ENCODE data around the gene RPRD1B. TPM values are rescaled to one million over a fixed set of nuclear protein-coding genes. Genes with fewer than 3 reads are reported as not detected.
"Not testable (repeated sequence)": the region's sequence is repeated elsewhere in the genome, so short reads cannot be mapped to it uniquely, and the experiment has no call there.

Gene RPRD1B
- polyA plus RNA-seq, 3 donors, result 3.6 to 12.3 (median 4.7) TPM

- Histone ChIP-seq H2AFZ (ENCODE audit: insufficient read depth, low read depth, low read length, poor library complexity, severe bottlenecking) (peak overlapping the region; percentile 18), H3K9ac (ENCODE audit: insufficient read depth, low read length, poor library complexity, severe bottlenecking) (peak overlapping the region; percentile 73), H3K4me2 (replicated peaks; ENCODE audit: extremely low read depth, low read length, poor library complexity, severe bottlenecking) (peak overlapping the region; percentile 48), H3K27ac (ENCODE audit: low read depth in 1 of 2, low read length in 2 of 2) (peak overlapping the region; percentile 96 to 98), H3K27me3 (ENCODE audit: control insufficient read depth in 2 of 2, insufficient read depth in 2 of 2, low read length in 2 of 2) (no peaks in the 10 kb centered on the region), H3K9me3 (replicated peaks in 1 of 2; ENCODE audit: control insufficient read depth in 1 of 2, insufficient read depth in 1 of 2, low read length in 2 of 2) (no peaks in the 10 kb centered on the region), H4K20me1 (ENCODE audit: insufficient read depth, low read length) (no peaks in the 10 kb centered on the region), H3K4me3 (replicated peaks in 1 of 3; ENCODE audit: low read depth in 2 of 3, low read length in 3 of 3) (peak overlapping the region in 1 of 3 experiments; percentile 48), H3K4me1 (ENCODE audit: control insufficient read depth in 1 of 2, insufficient read depth in 2 of 2, low read length in 2 of 2) (peaks cover 56 to 70% of the 10 kb centered on the region in 2 donors), H3K36me3 (replicated peaks in 1 of 2; ENCODE audit: control insufficient read depth in 1 of 2, insufficient read depth in 2 of 2, low read length in 2 of 2) (peaks cover 7 to 9% of the 10 kb centered on the region in 2 donors), H3K79me2 (ENCODE audit: insufficient read depth, low read length) (peaks cover 4% of the 10 kb centered on the region)
- no peak for TF ChIP-seq CTCF (IDR thresholded peaks at IDR 0.05)
- intact Hi-C loops (cut with micrococcal nuclease), result loop anchor here in 1 of 2 donors (5.0 kb wide), 2 partner anchors 47 to 72 kb away; partner anchors contain the start of gene TGM2
- DNase-seq, result peak; percentile 51 to 65 (median 62)
- WGBS (ENCODE audit: insufficient coverage), result 100% methylated on average over 1 of the region's 7 CpGs
- H3K4me1 Mint-ChIP-seq, result peaks cover 61% of the 10 kb centered on the region
- peaks cover 0 to 2% (median 0%) of the 10 kb centered on the region in 7 donors for H3K9me3 Mint-ChIP-seq
- H3K27ac Mint-ChIP-seq, result peak overlapping the region; percentile 98 to 100 (median 99)
- peak overlapping the region; percentile 50 to 85 for H3K4me3 Mint-ChIP-seq
- H3K36me3 Mint-ChIP-seq, result peaks cover 11 to 15% of the 10 kb centered on the region in 2 donors
- no peaks in the 10 kb centered on the region for H3K27me3 Mint-ChIP-seq (ENCODE audit: low read depth in 3 of 3)
These were observed 61.6 kb downstream of the RPRD1B start for GRCh38 chr20:38095017-38095686.

GRCh38 chr20:38098952-38099351 lies 65.4 kb downstream of the RPRD1B start:
- H3K9me3 Mint-ChIP-seq, result peaks cover 0 to 11% (median 4%) of the 10 kb centered on the region in 7 donors

GRCh38 chr20:38102206-38102605 lies 68.7 kb downstream of the RPRD1B start:
- DNase-seq, result not testable (repeated sequence)

More at GRCh38 chr20:38098952-38099351, 65.4 kb downstream of the RPRD1B start:
- DNase-seq, result peak in 2 of 3 donors; percentile 47 to 63
- Histone ChIP-seq H3K4me3 (replicated peaks in 1 of 3; ENCODE audit: low read depth in 2 of 3, low read length in 3 of 3) (no peak overlapping the region), H3K4me1 (ENCODE audit: control insufficient read depth in 1 of 2, insufficient read depth in 2 of 2, low read length in 2 of 2) (peaks cover 27 to 41% of the 10 kb centered on the region in 2 donors), H2AFZ (ENCODE audit: insufficient read depth, low read depth, low read length, poor library complexity, severe bottlenecking) (no peak overlapping the region), H3K9ac (ENCODE audit: insufficient read depth, low read length, poor library complexity, severe bottlenecking) (no peak overlapping the region), H3K79me2 (ENCODE audit: insufficient read depth, low read length) (no peaks in the 10 kb centered on the region), H4K20me1 (ENCODE audit: insufficient read depth, low read length) (no peaks in the 10 kb centered on the region), H3K27me3 (ENCODE audit: control insufficient read depth in 2 of 2, insufficient read depth in 2 of 2, low read length in 2 of 2) (no peaks in the 10 kb centered on the region), H3K4me2 (replicated peaks; ENCODE audit: extremely low read depth, low read length, poor library complexity, severe bottlenecking) (no peak overlapping the region), H3K27ac (ENCODE audit: low read depth in 1 of 2, low read length in 2 of 2) (no peak overlapping the region), H3K9me3 (replicated peaks in 1 of 2; ENCODE audit: control insufficient read depth in 1 of 2, insufficient read depth in 1 of 2, low read length in 2 of 2) (no peaks in the 10 kb centered on the region), H3K36me3 (replicated peaks in 1 of 2; ENCODE audit: control insufficient read depth in 1 of 2, insufficient read depth in 2 of 2, low read length in 2 of 2) (no peaks in the 10 kb centered on the region)
- Mint-ChIP-seq H3K4me3 (no peak overlapping the region), H3K36me3 (peaks cover 3% of the 10 kb centered on the region in 2 donors), H3K27ac (peak overlapping the region in 4 of 7 donors; percentile 27 to 73 (median 53)), H3K27me3 (ENCODE audit: low read depth in 3 of 3) (peaks cover 0 to 3% (median 0%) of the 10 kb centered on the region in 3 donors), H3K4me1 (peaks cover 37% of the 10 kb centered on the region)
- 78% methylated on average over 1 of the region's 1 CpG for WGBS (ENCODE audit: insufficient coverage)
- TF ChIP-seq CTCF (IDR thresholded peaks at IDR 0.05), result no peak
- intact Hi-C loops (cut with micrococcal nuclease), result loop anchor here in 1 of 2 donors (5.0 kb wide), 2 partner anchors 43 to 68 kb away; partner anchors contain the start of gene TGM2

More at GRCh38 chr20:38102206-38102605, 68.7 kb downstream of the RPRD1B start:
- H2AFZ ChIP-seq (ENCODE audit: insufficient read depth, low read depth, low read length, poor library complexity, severe bottlenecking); H3K9me3 ChIP-seq (replicated peaks in 1 of 2; ENCODE audit: control insufficient read depth in 1 of 2, insufficient read depth in 1 of 2, low read length in 2 of 2); H4K20me1 ChIP-seq (ENCODE audit: insufficient read depth, low read length); H3K4me3 Mint-ChIP-seq; H3K36me3 Mint-ChIP-seq; H3K79me2 ChIP-seq (ENCODE audit: insufficient read depth, low read length); H3K9ac ChIP-seq (ENCODE audit: insufficient read depth, low read length, poor library complexity, severe bottlenecking); H3K27me3 ChIP-seq (ENCODE audit: control insufficient read depth in 2 of 2, insufficient read depth in 2 of 2, low read length in 2 of 2); intact Hi-C loops (cut with micrococcal nuclease); H3K27me3 Mint-ChIP-seq (ENCODE audit: low read depth in 3 of 3); H3K27ac ChIP-seq (ENCODE audit: low read depth in 1 of 2, low read length in 2 of 2); H3K27ac Mint-ChIP-seq; H3K36me3 ChIP-seq (replicated peaks in 1 of 2; ENCODE audit: control insufficient read depth in 1 of 2, insufficient read depth in 2 of 2, low read length in 2 of 2); H3K4me1 Mint-ChIP-seq; H3K4me3 ChIP-seq (replicated peaks in 1 of 3; ENCODE audit: low read depth in 2 of 3, low read length in 3 of 3); H3K4me2 ChIP-seq (replicated peaks; ENCODE audit: extremely low read depth, low read length, poor library complexity, severe bottlenecking): not testable (repeated sequence)
- H3K9me3 Mint-ChIP-seq, result peaks cover 0 to 11% (median 4%) of the 10 kb centered on the region in 7 donors
- 100% methylated on average over 3 of the region's 5 CpGs for WGBS (ENCODE audit: insufficient coverage)
- H3K4me1 ChIP-seq (ENCODE audit: control insufficient read depth in 1 of 2, insufficient read depth in 2 of 2, low read length in 2 of 2), result peaks cover 0 to 10% of the 10 kb centered on the region in 2 donors
